GM23338 (cell line): ENCODE results near the gene MRPL27. TPM values are rescaled to one million over a fixed set of nuclear protein-coding genes. Genes with fewer than 3 reads are reported as not detected.
"Not testable (repeated sequence)": the region's sequence is repeated elsewhere in the genome, so short reads cannot be mapped to it uniquely, and the experiment has no call there.

ENCODE experiments used
- ATAC-seq: fragments of 200-7000 bp; cut with Tn5 transposase; 3 replicates; pipeline ENCODE4 v1.9.1; 2020
- DNase-seq: peaks from one replicate; pipeline ENCODE4 v3.0.0-alpha.2; 2015; ENCODE audit warnings: low spot score
- H2AFZ ChIP-seq: fragments of 200-600 bp; sonication (generic); 2 replicates; pipeline ENCODE4 v1.8.0; 2016; ENCODE audit warnings: antibody characterized with exemption, mild to moderate bottlenecking, moderate library complexity
- H3F3A ChIP-seq: fragments of 200-600 bp; sonication (generic); replicated peaks from 2 replicates; pipeline ENCODE4 v1.8.0; 2017; ENCODE audit warnings: antibody characterized with exemption, mixed run types, low read depth
- H3K27ac ChIP-seq: fragments of 200-600 bp; sonication (generic); 2 replicates; pipeline ENCODE4 v1.6.1; 2016; ENCODE audit warnings: low read depth
- H3K27me3 ChIP-seq: fragments of 200-600 bp; sonication (generic); 2 replicates; pipeline ENCODE4 v1.8.0; 2016; ENCODE audit warnings: mild to moderate bottlenecking, mixed run types, moderate library complexity; ENCODE audit not compliant: insufficient read depth
- H3K36me3 ChIP-seq: fragments of 200-600 bp; sonication (generic); 2 replicates; pipeline ENCODE4 v1.8.0; 2016; ENCODE audit warnings: mild to moderate bottlenecking; ENCODE audit not compliant: insufficient read depth
- H3K4me1 ChIP-seq: fragments of 200-600 bp; sonication (generic); 2 replicates; pipeline ENCODE4 v1.8.0; 2016; ENCODE audit warnings: mild to moderate bottlenecking, moderate library complexity; ENCODE audit not compliant: insufficient read depth
- H3K4me2 ChIP-seq: fragments of 200-600 bp; sonication (generic); 2 replicates; pipeline ENCODE4 v1.7.1; 2017; ENCODE audit warnings: mixed run types
- H3K4me3 ChIP-seq: fragments of 200-600 bp; sonication (generic); 2 replicates; pipeline ENCODE4 v1.6.1; 2016; ENCODE audit warnings: mixed run types
- H3K79me2 ChIP-seq: fragments of 200-600 bp; sonication (generic); replicated peaks from 2 replicates; pipeline ENCODE4 v1.8.0; 2017; ENCODE audit warnings: mild to moderate bottlenecking; ENCODE audit not compliant: insufficient read depth
- H3K9me2 ChIP-seq: fragments of 200-600 bp; sonication (generic); 2 replicates; pipeline ENCODE4 v1.8.0; 2017; ENCODE audit not compliant: insufficient read depth
- H4K20me1 ChIP-seq: fragments of 200-600 bp; sonication (generic); replicated peaks from 2 replicates; pipeline ENCODE4 v1.8.0; 2017; ENCODE audit warnings: mild to moderate bottlenecking; ENCODE audit not compliant: insufficient read depth
- H3K27ac Mint-ChIP-seq: 2 replicates; pipeline ENCODE4 v1.8.0; 2020; ENCODE audit warnings: inconsistent platforms, mild to moderate bottlenecking, moderate library complexity, mixed read lengths
- H3K27me3 Mint-ChIP-seq: 3 replicates; pipeline ENCODE4 v1.8.0; 2022; ENCODE audit warnings: low read depth, mild to moderate bottlenecking, moderate library complexity, mixed read lengths, inconsistent platforms; ENCODE audit not compliant: insufficient read depth, poor library complexity
- H3K36me3 Mint-ChIP-seq: 3 replicates; pipeline ENCODE4 v1.8.0; 2021; ENCODE audit warnings: low read depth, mild to moderate bottlenecking, inconsistent platforms, moderate library complexity, mixed read lengths
- H3K4me1 Mint-ChIP-seq: 3 replicates; pipeline ENCODE4 v1.8.0; 2020; ENCODE audit warnings: mild to moderate bottlenecking, inconsistent platforms, mixed read lengths
- H3K4me3 Mint-ChIP-seq: 3 replicates; pipeline ENCODE4 v1.8.0; 2021; ENCODE audit warnings: moderate library complexity, mild to moderate bottlenecking, inconsistent platforms, mixed read lengths
- H3K9me3 Mint-ChIP-seq: 3 replicates; pipeline ENCODE4 v1.8.0; 2020; ENCODE audit warnings: moderate library complexity, mild to moderate bottlenecking, inconsistent platforms, mixed read lengths
- EZH2phosphoT487 ChIP-seq: fragments of 200-600 bp; sonication (generic); IDR thresholded peaks from one replicate; pipeline ENCODE4 v1.8.1; 2018; ENCODE audit warnings: antibody characterized with exemption; ENCODE audit not compliant: unreplicated experiment
- JUNB ChIP-seq: IDR thresholded peaks from one replicate; pipeline ENCODE4 v1.6.1; 2016; ENCODE audit warnings: antibody characterized with exemption; ENCODE audit not compliant: unreplicated experiment
- polyA plus RNA-seq: library from polyadenylated mRNA; unstranded; fragments of >200 nt; fragmentation: Nextera tagmentation; extraction: Ambion mirVana; gene quantifications from 2 replicates; pipeline ENCODE4 v1.2.1, GENCODE V29; 2016
- total RNA-seq: library from RNA; depleted of rRNA; stranded (reverse); fragments of >200 nt; shearing (Covaris generic); gene quantifications from 2 replicates; pipeline ENCODE4 v1.2.3, GENCODE V29; 2014
- TF ChIP-seq, protein P1 (sequence below): fragments of 250-450 bp; sonication (Bioruptor Pico); IDR thresholded peaks from 2 replicates; pipeline ENCODE4 v1.5.0; 2020; ENCODE audit warnings: mild to moderate bottlenecking, moderate library complexity
- TF ChIP-seq, protein P2 (sequence below): IDR thresholded peaks from one replicate; pipeline ENCODE4 v1.6.1; 2018; ENCODE audit warnings: antibody characterized with exemption; ENCODE audit not compliant: unreplicated experiment

The MRPL27 gene
- total and polyA plus RNA-seq, 2 experiments from 2014 or later = 74.3 to 227 TPM

DNA sequence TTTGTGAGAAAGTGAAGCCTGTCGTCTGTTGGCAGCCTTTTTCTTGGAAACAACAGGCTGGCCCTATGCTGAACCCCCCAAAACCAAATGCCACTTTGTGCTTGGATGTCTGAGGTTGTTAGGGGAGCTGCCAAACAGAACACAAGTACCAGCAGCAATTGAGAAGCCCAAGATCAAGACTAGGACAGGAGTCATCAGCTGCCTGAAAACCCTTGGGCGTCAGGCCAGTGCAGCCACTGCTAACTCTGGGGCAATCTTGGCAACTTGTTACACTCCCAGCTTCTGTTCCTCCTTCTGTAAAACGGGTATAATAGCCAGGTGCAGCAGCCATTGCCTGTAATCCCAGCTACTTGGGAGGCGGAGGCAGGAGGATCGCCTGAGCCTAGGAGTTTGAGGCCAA is 33.6 kb upstream of the MRPL27 start:
- no peak overlapping the region for H3K4me2 ChIP-seq
- no peak overlapping the region for H3K4me3 ChIP-seq
- no peaks in the 10 kb centered on the region for H4K20me1 ChIP-seq
- no peaks in the 10 kb centered on the region for H3K9me2 ChIP-seq
- Mint-ChIP-seq H3K9me3 (no peaks in the 10 kb centered on the region), H3K4me1 (peaks cover 10% of the 10 kb centered on the region; the same call in 2 of the 3 replicates), H3K36me3 (no peaks in the 10 kb centered on the region), H3K27ac (no peak overlapping the region), H3K4me3 (no peak overlapping the region), H3K27me3 (peaks cover 3% of the 10 kb centered on the region)
- DNase-seq = no peak
- no peaks in the 10 kb centered on the region for H3K79me2 ChIP-seq
- no peaks in the 10 kb centered on the region for H3F3A ChIP-seq
- peaks cover 6% of the 10 kb centered on the region; the same call in 1 of the 2 replicates for H3K4me1 ChIP-seq
- no peak for TF ChIP-seq JUNB
- TF ChIP-seq EZH2phosphoT487 = no peak
- TF ChIP-seq, protein P1, sequence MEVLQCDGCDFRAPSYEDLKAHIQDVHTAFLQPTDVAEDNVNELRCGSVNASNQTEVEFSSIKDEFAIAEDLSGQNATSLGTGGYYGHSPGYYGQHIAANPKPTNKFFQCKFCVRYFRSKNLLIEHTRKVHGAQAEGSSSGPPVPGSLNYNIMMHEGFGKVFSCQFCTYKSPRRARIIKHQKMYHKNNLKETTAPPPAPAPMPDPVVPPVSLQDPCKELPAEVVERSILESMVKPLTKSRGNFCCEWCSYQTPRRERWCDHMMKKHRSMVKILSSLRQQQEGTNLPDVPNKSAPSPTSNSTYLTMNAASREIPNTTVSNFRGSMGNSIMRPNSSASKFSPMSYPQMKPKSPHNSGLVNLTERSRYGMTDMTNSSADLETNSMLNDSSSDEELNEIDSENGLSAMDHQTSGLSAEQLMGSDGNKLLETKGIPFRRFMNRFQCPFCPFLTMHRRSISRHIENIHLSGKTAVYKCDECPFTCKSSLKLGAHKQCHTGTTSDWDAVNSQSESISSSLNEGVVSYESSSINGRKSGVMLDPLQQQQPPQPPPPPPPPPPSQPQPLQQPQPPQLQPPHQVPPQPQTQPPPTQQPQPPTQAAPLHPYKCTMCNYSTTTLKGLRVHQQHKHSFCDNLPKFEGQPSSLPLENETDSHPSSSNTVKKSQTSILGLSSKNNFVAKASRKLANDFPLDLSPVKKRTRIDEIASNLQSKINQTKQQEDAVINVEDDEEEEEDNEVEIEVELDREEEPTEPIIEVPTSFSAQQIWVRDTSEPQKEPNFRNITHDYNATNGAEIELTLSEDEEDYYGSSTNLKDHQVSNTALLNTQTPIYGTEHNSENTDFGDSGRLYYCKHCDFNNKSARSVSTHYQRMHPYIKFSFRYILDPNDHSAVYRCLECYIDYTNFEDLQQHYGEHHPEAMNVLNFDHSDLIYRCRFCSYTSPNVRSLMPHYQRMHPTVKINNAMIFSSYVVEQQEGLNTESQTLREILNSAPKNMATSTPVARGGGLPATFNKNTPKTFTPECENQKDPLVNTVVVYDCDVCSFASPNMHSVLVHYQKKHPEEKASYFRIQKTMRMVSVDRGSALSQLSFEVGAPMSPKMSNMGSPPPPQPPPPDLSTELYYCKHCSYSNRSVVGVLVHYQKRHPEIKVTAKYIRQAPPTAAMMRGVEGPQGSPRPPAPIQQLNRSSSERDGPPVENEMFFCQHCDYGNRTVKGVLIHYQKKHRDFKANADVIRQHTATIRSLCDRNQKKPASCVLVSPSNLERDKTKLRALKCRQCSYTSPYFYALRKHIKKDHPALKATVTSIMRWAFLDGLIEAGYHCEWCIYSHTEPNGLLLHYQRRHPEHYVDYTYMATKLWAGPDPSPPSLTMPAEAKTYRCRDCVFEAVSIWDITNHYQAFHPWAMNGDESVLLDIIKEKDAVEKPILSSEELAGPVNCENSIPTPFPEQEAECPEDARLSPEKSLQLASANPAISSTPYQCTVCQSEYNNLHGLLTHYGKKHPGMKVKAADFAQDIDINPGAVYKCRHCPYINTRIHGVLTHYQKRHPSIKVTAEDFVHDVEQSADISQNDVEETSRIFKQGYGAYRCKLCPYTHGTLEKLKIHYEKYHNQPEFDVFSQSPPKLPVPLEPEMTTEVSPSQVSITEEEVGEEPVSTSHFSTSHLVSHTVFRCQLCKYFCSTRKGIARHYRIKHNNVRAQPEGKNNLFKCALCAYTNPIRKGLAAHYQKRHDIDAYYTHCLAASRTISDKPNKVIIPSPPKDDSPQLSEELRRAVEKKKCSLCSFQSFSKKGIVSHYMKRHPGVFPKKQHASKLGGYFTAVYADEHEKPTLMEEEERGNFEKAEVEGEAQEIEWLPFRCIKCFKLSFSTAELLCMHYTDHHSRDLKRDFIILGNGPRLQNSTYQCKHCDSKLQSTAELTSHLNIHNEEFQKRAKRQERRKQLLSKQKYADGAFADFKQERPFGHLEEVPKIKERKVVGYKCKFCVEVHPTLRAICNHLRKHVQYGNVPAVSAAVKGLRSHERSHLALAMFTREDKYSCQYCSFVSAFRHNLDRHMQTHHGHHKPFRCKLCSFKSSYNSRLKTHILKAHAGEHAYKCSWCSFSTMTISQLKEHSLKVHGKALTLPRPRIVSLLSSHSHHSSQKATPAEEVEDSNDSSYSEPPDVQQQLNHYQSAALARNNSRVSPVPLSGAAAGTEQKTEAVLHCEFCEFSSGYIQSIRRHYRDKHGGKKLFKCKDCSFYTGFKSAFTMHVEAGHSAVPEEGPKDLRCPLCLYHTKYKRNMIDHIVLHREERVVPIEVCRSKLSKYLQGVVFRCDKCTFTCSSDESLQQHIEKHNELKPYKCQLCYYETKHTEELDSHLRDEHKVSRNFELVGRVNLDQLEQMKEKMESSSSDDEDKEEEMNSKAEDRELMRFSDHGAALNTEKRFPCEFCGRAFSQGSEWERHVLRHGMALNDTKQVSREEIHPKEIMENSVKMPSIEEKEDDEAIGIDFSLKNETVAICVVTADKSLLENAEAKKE = no peak
- TF ChIP-seq, protein P2, sequence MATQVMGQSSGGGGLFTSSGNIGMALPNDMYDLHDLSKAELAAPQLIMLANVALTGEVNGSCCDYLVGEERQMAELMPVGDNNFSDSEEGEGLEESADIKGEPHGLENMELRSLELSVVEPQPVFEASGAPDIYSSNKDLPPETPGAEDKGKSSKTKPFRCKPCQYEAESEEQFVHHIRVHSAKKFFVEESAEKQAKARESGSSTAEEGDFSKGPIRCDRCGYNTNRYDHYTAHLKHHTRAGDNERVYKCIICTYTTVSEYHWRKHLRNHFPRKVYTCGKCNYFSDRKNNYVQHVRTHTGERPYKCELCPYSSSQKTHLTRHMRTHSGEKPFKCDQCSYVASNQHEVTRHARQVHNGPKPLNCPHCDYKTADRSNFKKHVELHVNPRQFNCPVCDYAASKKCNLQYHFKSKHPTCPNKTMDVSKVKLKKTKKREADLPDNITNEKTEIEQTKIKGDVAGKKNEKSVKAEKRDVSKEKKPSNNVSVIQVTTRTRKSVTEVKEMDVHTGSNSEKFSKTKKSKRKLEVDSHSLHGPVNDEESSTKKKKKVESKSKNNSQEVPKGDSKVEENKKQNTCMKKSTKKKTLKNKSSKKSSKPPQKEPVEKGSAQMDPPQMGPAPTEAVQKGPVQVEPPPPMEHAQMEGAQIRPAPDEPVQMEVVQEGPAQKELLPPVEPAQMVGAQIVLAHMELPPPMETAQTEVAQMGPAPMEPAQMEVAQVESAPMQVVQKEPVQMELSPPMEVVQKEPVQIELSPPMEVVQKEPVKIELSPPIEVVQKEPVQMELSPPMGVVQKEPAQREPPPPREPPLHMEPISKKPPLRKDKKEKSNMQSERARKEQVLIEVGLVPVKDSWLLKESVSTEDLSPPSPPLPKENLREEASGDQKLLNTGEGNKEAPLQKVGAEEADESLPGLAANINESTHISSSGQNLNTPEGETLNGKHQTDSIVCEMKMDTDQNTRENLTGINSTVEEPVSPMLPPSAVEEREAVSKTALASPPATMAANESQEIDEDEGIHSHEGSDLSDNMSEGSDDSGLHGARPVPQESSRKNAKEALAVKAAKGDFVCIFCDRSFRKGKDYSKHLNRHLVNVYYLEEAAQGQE = no peak
- no peaks in the 10 kb centered on the region for H3K36me3 ChIP-seq
- ATAC-seq = no peak
- no peak overlapping the region for H3K27ac ChIP-seq
- H2AFZ ChIP-seq = no peak overlapping the region
- no peaks in the 10 kb centered on the region for H3K27me3 ChIP-seq

DNA sequence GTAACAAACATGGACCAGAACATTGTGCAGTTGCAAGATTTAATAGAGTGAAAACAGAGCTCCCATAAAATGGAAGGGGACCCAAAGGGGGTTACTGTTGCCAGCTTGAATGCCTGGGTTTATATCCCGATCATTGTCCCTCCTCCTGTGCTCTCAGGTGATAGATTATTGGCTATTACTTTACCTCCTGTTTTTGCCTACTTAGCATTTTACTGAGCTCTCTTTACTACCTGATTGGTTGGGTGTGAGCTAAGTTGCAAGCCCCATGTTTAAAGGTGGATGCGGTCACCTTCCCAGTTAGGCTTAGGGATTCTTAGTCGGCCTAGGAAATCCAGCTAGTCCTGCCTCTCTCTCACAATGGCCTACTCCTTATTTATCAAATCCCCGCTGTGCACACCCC is 32.4 kb upstream of the MRPL27 start:
- H3K36me3 ChIP-seq, H3K27ac Mint-ChIP-seq, H3K27me3 ChIP-seq, H3K36me3 Mint-ChIP-seq, ATAC-seq, H3K27ac ChIP-seq, H3K4me2 ChIP-seq, DNase-seq, H3K9me3 Mint-ChIP-seq, H3K27me3 Mint-ChIP-seq, H3K79me2 ChIP-seq, H4K20me1 ChIP-seq, H3K4me1 ChIP-seq, H3K9me2 ChIP-seq, H3K4me3 ChIP-seq, H3F3A ChIP-seq, H3K4me3 Mint-ChIP-seq, H2AFZ ChIP-seq: not testable (repeated sequence)
- H3K4me1 Mint-ChIP-seq = peaks cover 10% of the 10 kb centered on the region; the same call in 2 of the 3 replicates

DNA sequence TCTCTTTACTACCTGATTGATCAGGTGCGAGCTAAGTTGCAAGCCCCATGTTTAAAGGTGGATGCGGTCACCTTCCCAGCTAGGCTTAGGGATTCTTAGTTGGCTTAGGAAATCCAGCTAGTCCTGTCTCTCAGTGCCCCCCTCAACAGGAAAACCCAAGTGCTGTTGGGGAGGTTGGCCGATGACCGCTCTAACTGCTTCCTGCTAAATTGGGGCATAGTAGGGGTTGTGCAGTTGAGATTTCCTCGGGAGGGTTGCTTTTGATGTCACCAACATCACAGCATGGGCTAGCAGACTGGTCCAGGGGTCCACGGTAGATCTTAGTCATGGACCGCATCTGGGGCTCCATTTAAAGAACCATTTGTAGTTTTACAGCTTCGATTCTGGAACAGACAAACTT is 26.6 kb upstream of the MRPL27 start:
- H3K4me1 Mint-ChIP-seq = peaks cover 20% of the 10 kb centered on the region
- not testable (repeated sequence) for H3K27ac Mint-ChIP-seq, H3F3A ChIP-seq, H3K27me3 ChIP-seq, H3K27me3 Mint-ChIP-seq, H3K4me3 ChIP-seq, ATAC-seq, H3K27ac ChIP-seq, DNase-seq, H3K36me3 ChIP-seq, H3K9me2 ChIP-seq, H3K36me3 Mint-ChIP-seq, H3K4me1 ChIP-seq, H3K4me2 ChIP-seq, H3K4me3 Mint-ChIP-seq, H2AFZ ChIP-seq
- peaks cover 25% of the 10 kb centered on the region for H3K79me2 ChIP-seq
- peaks cover 13% of the 10 kb centered on the region for H4K20me1 ChIP-seq
- H3K9me3 Mint-ChIP-seq = peaks cover 16% of the 10 kb centered on the region; the same call in 1 of the 3 replicates
